Measurements from ENCODE around the gene ACBD6. TPM values are rescaled to one million over a fixed set of nuclear protein-coding genes. Genes with fewer than 3 reads are reported as not detected.

The ACBD6 gene
- total and polyA plus RNA-seq, 11 donors, result 18.6 to 35.8 (median 21.8) TPM

DNA sequence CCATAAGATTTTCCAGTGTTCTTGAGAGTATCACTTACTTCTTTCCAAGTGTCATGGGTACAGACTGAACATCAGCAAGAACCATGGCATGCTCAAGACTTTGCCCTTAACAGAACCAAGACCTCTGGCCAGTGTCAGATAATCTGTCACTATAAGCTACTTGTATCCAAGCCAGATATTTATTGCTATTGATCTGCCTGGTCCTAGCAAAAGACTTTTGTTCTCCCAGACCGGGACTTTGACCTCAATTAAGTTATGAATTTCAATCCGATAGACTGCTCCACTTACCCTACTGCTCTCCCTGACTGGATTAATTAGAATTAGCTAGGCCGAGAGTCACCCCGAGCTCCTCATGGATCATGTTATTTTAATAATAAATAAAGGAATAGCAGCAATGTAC is 129.6 kb downstream of the ACBD6 start:
- ATAC-seq (no peak), DNase-seq (no peak)
- intact Hi-C loops (cut with DNase I), result no loop called here
- H3K4me3 ChIP-seq, result no peak overlapping the region
- no peak overlapping the region for H3K27ac ChIP-seq
- H3K36me3 ChIP-seq, result no peaks in the 10 kb centered on the region
- 94 to 98% (median 97%) methylated on average over 4 of the region's 4 CpGs for WGBS, 4 donors
- H3K9me3 ChIP-seq, result peaks cover 0 to 9% (median 0%) of the 10 kb centered on the region in 12 donors
- H3K27me3 ChIP-seq, result no peaks in the 10 kb centered on the region
- H3K4me1 ChIP-seq, result no peaks in the 10 kb centered on the region
- TF ChIP-seq POLR2A (IDR thresholded peaks at IDR 0.05), result no peak
- TF ChIP-seq, protein P1, sequence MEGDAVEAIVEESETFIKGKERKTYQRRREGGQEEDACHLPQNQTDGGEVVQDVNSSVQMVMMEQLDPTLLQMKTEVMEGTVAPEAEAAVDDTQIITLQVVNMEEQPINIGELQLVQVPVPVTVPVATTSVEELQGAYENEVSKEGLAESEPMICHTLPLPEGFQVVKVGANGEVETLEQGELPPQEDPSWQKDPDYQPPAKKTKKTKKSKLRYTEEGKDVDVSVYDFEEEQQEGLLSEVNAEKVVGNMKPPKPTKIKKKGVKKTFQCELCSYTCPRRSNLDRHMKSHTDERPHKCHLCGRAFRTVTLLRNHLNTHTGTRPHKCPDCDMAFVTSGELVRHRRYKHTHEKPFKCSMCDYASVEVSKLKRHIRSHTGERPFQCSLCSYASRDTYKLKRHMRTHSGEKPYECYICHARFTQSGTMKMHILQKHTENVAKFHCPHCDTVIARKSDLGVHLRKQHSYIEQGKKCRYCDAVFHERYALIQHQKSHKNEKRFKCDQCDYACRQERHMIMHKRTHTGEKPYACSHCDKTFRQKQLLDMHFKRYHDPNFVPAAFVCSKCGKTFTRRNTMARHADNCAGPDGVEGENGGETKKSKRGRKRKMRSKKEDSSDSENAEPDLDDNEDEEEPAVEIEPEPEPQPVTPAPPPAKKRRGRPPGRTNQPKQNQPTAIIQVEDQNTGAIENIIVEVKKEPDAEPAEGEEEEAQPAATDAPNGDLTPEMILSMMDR (IDR thresholded peaks at IDR 0.05), result no peak

DNA sequence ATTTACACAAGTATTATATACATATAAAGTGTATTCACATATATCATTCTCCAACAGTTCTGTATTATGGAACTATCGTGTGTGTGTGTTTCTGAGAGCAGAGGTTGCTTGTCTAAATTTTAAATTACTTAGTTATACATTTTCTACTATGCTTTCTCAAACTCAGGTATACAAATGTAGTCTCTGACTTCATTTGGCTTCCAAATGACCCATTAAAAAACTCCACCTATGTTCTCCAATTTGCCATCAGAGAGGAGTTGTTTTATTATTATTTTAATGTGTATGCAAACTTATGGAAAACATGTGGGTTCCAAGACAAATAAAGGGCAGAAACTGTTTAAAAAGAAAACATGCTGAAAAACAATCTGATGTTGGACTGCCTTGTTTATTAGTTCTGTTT is 131.8 kb downstream of the ACBD6 start:
- intact Hi-C loops (cut with DNase I), result no loop called here
- WGBS, 4 donors, result 90 to 99% (median 97%) methylated on average over 1 of the region's 1 CpG
- H3K9me3 ChIP-seq, result no peaks in the 10 kb centered on the region
- no peak overlapping the region for H3K4me3 ChIP-seq
- DNase-seq (no peak), ATAC-seq (no peak)
- no peaks in the 10 kb centered on the region for H3K4me1 ChIP-seq
- no peaks in the 10 kb centered on the region for H3K27me3 ChIP-seq
- H3K27ac ChIP-seq, result no peak overlapping the region
- H3K36me3 ChIP-seq, result no peaks in the 10 kb centered on the region
- TF ChIP-seq, protein P1 (IDR thresholded peaks at IDR 0.05), result no peak
- no peak for TF ChIP-seq POLR2A (IDR thresholded peaks at IDR 0.05)

DNA sequence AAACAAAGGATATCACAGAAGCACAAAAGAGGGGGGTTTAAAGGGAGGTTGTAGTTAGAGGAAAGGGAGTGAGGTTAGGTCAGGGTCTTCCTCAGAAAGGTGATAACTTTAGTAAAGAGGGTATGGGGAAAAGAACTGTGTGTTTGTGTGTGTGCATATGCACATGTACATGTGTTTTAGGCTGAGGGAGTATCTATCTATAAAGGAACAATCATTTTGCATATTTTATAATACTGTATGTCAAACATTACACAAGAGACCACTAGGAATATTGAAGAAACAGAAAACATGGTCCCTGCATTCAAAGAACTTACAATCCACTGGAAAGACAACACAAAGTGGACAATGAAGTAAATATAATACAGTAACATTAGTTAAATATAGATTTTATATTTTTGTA is 132.2 kb downstream of the ACBD6 start:
- Histone ChIP-seq H3K4me3 (no peak overlapping the region), H3K4me1 (no peaks in the 10 kb centered on the region), H3K27me3 (no peaks in the 10 kb centered on the region), H3K36me3 (no peaks in the 10 kb centered on the region), H3K27ac (no peak overlapping the region), H3K9me3 (no peaks in the 10 kb centered on the region)
- intact Hi-C loops (cut with DNase I), result no loop called here
- no peak for DNase-seq
- TF ChIP-seq POLR2A (IDR thresholded peaks at IDR 0.05), result no peak
- TF ChIP-seq, protein P1 (IDR thresholded peaks at IDR 0.05), result no peak
- ATAC-seq, result no peak

DNA sequence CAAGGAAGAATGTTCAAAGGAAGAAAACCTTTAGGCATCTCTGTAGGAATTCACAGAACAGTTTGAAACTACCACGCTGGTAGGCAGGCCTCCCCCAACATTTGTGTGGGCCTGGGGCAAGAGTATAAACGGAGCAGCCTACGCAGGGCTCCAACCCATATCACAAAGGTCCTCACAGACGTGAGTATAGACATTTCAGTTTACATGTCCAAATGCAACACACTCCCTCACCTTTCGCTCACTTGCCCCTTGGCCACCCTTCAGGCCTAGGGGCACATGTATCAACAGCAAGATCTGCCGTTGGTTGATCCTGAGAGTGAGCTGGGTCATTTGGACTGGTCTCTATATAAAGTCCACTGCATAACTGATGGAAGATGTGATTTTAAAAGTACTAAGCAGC is 133.3 kb downstream of the ACBD6 start:
- TF ChIP-seq, protein P1 (IDR thresholded peaks at IDR 0.05), result no peak
- no peak for TF ChIP-seq POLR2A (IDR thresholded peaks at IDR 0.05)
- ATAC-seq (no peak), DNase-seq (no peak)
- Histone ChIP-seq H3K27me3 (no peaks in the 10 kb centered on the region), H3K4me3 (no peak overlapping the region), H3K4me1 (no peaks in the 10 kb centered on the region), H3K36me3 (no peaks in the 10 kb centered on the region), H3K9me3 (no peaks in the 10 kb centered on the region), H3K27ac (no peak overlapping the region)
- intact Hi-C loops (cut with DNase I), result no loop called here
- WGBS, 4 donors, result 91 to 96% (median 95%) methylated on average over 6 of the region's 6 CpGs
